KMS-11 (cell line): ENCODE results near the gene GPA33.
A peak's percentile ranks its signal among the peaks of the same experiment; 100 is the strongest.

Experiments used
- H2AFZ ChIP-seq: fragments of 200-600 bp; sonication (generic); 2 replicates; pipeline ENCODE4 v1.6.1; 2016; ENCODE audit warnings: antibody characterized with exemption, mixed run types, low read depth
- H3K27ac ChIP-seq: fragments of 200-600 bp; sonication (generic); 2 replicates; pipeline ENCODE4 v1.6.1; 2016; ENCODE audit warnings: mild to moderate bottlenecking, mixed run types
- H3K27me3 ChIP-seq: fragments of 200-600 bp; sonication (generic); 2 replicates; pipeline ENCODE4 v1.6.1; 2017; ENCODE audit warnings: mild to moderate bottlenecking, low read depth, mixed run types, moderate library complexity; ENCODE audit not compliant: insufficient read depth
- H3K36me3 ChIP-seq: fragments of 200-600 bp; sonication (generic); 2 replicates; pipeline ENCODE4 v1.6.1; 2017; ENCODE audit warnings: mild to moderate bottlenecking, mixed run types; ENCODE audit not compliant: insufficient read depth
- H3K4me1 ChIP-seq: fragments of 200-600 bp; sonication (generic); 2 replicates; pipeline ENCODE4 v1.6.1; 2016; ENCODE audit warnings: mild to moderate bottlenecking, low read depth, mixed run types; ENCODE audit not compliant: poor library complexity, severe bottlenecking
- H3K4me2 ChIP-seq: fragments of 200-600 bp; sonication (generic); 2 replicates; pipeline ENCODE4 v1.7.0; 2016; ENCODE audit warnings: mild to moderate bottlenecking, mixed run types
- H3K4me3 ChIP-seq: fragments of 200-600 bp; sonication (generic); IDR thresholded peaks from 2 replicates; pipeline ENCODE4 v1.6.1; 2017; ENCODE audit warnings: low read depth, low read length, mixed read lengths; ENCODE audit not compliant: insufficient read depth
- H3K79me2 ChIP-seq: fragments of 200-600 bp; sonication (generic); 2 replicates; pipeline ENCODE4 v1.6.1; 2016; ENCODE audit warnings: low read depth, mixed run types; ENCODE audit not compliant: insufficient read depth
- H3K9ac ChIP-seq: fragments of 200-600 bp; sonication (generic); 2 replicates; pipeline ENCODE4 v1.6.1; 2016; ENCODE audit warnings: mild to moderate bottlenecking, mixed run types
- H4K20me1 ChIP-seq: fragments of 200-600 bp; sonication (generic); 2 replicates; pipeline ENCODE4 v1.6.1; 2016; ENCODE audit warnings: mild to moderate bottlenecking, mixed run types; ENCODE audit not compliant: insufficient read depth
- TF ChIP-seq, protein P1 (sequence below): fragments of 200-600 bp; sonication (generic); conservative IDR thresholded peaks from 2 replicates; pipeline ENCODE4 v1.6.1; 2017; ENCODE audit warnings: low read depth, mild to moderate bottlenecking, antibody characterized with exemption, low read length, moderate library complexity, mixed read lengths

GPA33 gene

DNA sequence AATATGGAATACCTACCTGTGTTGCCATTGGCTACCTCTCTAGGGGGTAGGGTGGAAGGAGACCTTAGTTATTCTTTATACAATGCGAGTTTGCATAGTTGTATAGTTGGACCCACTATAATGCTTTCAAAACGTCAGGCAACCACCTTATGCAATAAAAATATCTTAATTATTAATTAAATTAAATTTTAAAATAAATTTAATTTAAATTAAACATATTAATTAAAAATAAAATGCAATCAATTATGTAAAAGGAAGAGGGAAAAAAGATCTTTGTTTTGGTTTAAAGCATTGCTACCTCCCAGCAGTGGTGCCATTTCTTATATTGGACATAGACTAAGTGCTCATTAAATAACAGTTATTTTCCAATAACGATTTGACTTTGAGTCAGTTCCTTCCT, 22.3 kb downstream of the GPA33 start:
- Histone ChIP-seq H3K4me3 (no peak overlapping the region), H3K9ac (no peak overlapping the region), H3K4me1 (peaks cover 10% of the 10 kb centered on the region), H3K4me2 (no peak overlapping the region), H3K36me3 (no peaks in the 10 kb centered on the region), H3K27me3 (no peaks in the 10 kb centered on the region), H4K20me1 (no peaks in the 10 kb centered on the region), H2AFZ (no peak overlapping the region), H3K79me2 (no peaks in the 10 kb centered on the region), H3K27ac (no peak overlapping the region)
- TF ChIP-seq, protein P1, sequence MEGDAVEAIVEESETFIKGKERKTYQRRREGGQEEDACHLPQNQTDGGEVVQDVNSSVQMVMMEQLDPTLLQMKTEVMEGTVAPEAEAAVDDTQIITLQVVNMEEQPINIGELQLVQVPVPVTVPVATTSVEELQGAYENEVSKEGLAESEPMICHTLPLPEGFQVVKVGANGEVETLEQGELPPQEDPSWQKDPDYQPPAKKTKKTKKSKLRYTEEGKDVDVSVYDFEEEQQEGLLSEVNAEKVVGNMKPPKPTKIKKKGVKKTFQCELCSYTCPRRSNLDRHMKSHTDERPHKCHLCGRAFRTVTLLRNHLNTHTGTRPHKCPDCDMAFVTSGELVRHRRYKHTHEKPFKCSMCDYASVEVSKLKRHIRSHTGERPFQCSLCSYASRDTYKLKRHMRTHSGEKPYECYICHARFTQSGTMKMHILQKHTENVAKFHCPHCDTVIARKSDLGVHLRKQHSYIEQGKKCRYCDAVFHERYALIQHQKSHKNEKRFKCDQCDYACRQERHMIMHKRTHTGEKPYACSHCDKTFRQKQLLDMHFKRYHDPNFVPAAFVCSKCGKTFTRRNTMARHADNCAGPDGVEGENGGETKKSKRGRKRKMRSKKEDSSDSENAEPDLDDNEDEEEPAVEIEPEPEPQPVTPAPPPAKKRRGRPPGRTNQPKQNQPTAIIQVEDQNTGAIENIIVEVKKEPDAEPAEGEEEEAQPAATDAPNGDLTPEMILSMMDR: no peak

GRCh38 chr1:167066333-167067122, 23.6 kb downstream of the GPA33 start:
- H3K79me2 ChIP-seq: no peaks in the 10 kb centered on the region
- H4K20me1 ChIP-seq: no peaks in the 10 kb centered on the region
- H2AFZ ChIP-seq: peak overlapping the region; percentile 75
- H3K27ac ChIP-seq: no peak overlapping the region
- H3K36me3 ChIP-seq: no peaks in the 10 kb centered on the region
- no peaks in the 10 kb centered on the region for H3K27me3 ChIP-seq
- peak overlapping the region; percentile 33 for H3K4me2 ChIP-seq
- TF ChIP-seq, protein P1: peak; percentile 99
- peak overlapping the region; percentile 52; the same call in 1 of the 2 replicates for H3K9ac ChIP-seq
- peaks cover 10% of the 10 kb centered on the region for H3K4me1 ChIP-seq
- peak overlapping the region; percentile 59 for H3K4me3 ChIP-seq

DNA sequence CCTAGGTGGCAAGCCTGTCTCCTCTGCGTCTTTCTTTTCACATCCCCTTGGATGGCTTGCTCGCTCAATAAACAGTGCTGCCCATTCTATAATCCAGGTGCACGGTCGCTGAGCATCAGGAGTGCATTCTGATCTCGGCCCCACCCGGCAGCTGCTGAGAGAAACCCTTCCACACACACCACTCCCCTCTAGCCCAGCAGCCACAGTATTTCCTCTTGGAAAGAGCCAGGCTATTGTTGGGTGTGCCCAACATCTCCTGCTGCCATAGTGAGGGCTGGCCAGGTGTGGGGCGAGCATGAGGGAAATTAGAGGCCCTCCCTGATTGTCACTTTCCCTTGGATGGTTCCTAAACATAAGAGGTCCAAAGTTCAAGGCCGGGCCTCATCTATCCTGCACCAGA, 24.7 kb downstream of the GPA33 start:
- Histone ChIP-seq H3K4me3 (no peak overlapping the region), H3K36me3 (no peaks in the 10 kb centered on the region), H3K27ac (no peak overlapping the region), H2AFZ (no peak overlapping the region), H3K27me3 (no peaks in the 10 kb centered on the region), H3K4me1 (peaks cover 11% of the 10 kb centered on the region), H3K4me2 (no peak overlapping the region), H4K20me1 (no peaks in the 10 kb centered on the region), H3K79me2 (no peaks in the 10 kb centered on the region), H3K9ac (no peak overlapping the region)
- TF ChIP-seq, protein P1: no peak

- H2AFZ ChIP-seq: no peak overlapping the region
- H3K4me2 ChIP-seq: no peak overlapping the region
- no peaks in the 10 kb centered on the region for H3K36me3 ChIP-seq
Measured at GRCh38 chr1:167064621-167065020, 25.6 kb downstream of the GPA33 start.

More at GRCh38 chr1:167064621-167065020, 25.6 kb downstream of the GPA33 start:
- H3K27me3 ChIP-seq: no peaks in the 10 kb centered on the region
- peaks cover 14% of the 10 kb centered on the region for H3K4me1 ChIP-seq
- H4K20me1 ChIP-seq: no peaks in the 10 kb centered on the region
- H3K9ac ChIP-seq: no peak overlapping the region
- TF ChIP-seq, protein P1: no peak
- no peaks in the 10 kb centered on the region for H3K79me2 ChIP-seq
- H3K4me3 ChIP-seq: no peak overlapping the region
- H3K27ac ChIP-seq: no peak overlapping the region
